Nephron progenitor cell (in vitro differentiated cells): ENCODE data around the gene CACNA1S.

ENCODE experiments used
- DNase-seq: peaks from one replicate; pipeline ENCODE4 v3.0.0; 2021
- H3K27ac Mint-ChIP-seq: 2 replicates; pipeline ENCODE4 v1.8.0; 2021; ENCODE audit warnings: mild to moderate bottlenecking, moderate library complexity, mixed read lengths
- H3K27me3 Mint-ChIP-seq: 2 replicates; pipeline ENCODE4 v1.8.0; 2021; ENCODE audit warnings: mild to moderate bottlenecking, low read depth, mixed read lengths; ENCODE audit not compliant: poor library complexity
- H3K36me3 Mint-ChIP-seq: 2 replicates; pipeline ENCODE4 v1.8.0; 2021; ENCODE audit warnings: low read depth, mixed read lengths
- H3K4me1 Mint-ChIP-seq: 2 replicates; pipeline ENCODE4 v1.8.0; 2021; ENCODE audit warnings: mixed read lengths
- H3K4me3 Mint-ChIP-seq: 2 replicates; pipeline ENCODE4 v1.8.0; 2021; ENCODE audit warnings: mild to moderate bottlenecking, moderate library complexity, mixed read lengths
- H3K9me3 Mint-ChIP-seq: 2 replicates; pipeline ENCODE4 v1.8.0; 2021; ENCODE audit warnings: mild to moderate bottlenecking, moderate library complexity, mixed read lengths
- TF ChIP-seq, protein P1 (sequence below): fragments of 200-600 bp; sonication (generic); IDR thresholded peaks from 2 replicates; pipeline ENCODE4 v1.5.0; 2021; ENCODE audit warnings: antibody characterized with exemption

Gene CACNA1S

GRCh38 chr1:201154389-201155165 is 42.4 kb upstream of the CACNA1S start, which contains the start of gene TMEM9:
TSS of gene TMEM9 (minus strand) at chr1:201154474. CDS start at chr1:201153923, 551 bp downstream.
- no peaks in the 10 kb centered on the region for H3K9me3 Mint-ChIP-seq
- H3K4me1 Mint-ChIP-seq: peaks cover 26% of the 10 kb centered on the region
- peaks cover 8% of the 10 kb centered on the region for H3K27me3 Mint-ChIP-seq
- H3K36me3 Mint-ChIP-seq: peaks cover 16% of the 10 kb centered on the region
- peak; percentile 100 for DNase-seq
- peak within 1 kb of the TSS; percentile 94 for H3K4me3 Mint-ChIP-seq
- TF ChIP-seq, protein P1, sequence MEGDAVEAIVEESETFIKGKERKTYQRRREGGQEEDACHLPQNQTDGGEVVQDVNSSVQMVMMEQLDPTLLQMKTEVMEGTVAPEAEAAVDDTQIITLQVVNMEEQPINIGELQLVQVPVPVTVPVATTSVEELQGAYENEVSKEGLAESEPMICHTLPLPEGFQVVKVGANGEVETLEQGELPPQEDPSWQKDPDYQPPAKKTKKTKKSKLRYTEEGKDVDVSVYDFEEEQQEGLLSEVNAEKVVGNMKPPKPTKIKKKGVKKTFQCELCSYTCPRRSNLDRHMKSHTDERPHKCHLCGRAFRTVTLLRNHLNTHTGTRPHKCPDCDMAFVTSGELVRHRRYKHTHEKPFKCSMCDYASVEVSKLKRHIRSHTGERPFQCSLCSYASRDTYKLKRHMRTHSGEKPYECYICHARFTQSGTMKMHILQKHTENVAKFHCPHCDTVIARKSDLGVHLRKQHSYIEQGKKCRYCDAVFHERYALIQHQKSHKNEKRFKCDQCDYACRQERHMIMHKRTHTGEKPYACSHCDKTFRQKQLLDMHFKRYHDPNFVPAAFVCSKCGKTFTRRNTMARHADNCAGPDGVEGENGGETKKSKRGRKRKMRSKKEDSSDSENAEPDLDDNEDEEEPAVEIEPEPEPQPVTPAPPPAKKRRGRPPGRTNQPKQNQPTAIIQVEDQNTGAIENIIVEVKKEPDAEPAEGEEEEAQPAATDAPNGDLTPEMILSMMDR: no peak
- peak within 1 kb of the TSS; percentile 55 for H3K27ac Mint-ChIP-seq

DNA sequence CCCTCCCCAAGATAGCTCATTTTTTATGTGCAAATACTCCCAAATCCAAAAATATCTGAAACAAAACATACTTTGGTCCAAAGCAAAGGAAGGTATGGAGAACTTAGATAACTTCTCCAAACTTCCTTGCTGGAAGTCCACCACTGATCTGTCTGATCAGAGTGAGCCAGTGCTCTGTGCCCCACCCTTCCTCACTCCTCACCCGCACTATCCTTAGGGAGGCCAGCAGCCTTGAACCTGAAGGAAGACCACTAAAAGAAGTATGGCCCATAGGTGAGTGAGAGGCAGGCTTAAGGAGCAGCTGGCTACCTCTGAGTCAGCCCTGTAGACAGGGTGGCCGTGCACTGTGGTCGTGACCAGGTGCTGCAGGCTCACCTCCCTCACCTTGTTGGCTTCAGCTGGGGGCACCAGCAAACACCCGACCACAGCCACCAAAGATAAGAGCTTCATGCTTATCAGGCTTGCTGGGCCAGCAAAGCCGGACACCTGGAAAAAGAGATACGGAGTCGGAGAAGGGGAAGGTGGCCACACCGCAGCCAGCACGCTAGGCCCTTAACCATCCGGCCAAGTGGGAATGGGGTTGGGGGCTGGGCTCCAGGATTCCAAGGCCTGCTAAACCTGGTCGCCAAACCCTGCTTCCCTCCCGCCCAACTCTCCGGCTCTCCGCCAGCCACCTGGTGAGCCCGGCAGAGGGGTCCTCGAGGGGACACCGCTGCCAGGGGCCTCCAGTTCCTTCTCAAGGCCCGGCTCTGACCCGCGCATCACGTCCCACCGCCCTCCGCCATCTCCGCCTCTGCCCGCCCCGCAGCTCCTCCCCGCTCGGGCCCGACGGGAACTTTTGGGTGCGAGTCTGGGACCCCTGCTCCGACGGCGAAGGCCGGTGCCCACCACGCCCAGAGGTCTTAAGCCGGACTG is 41.5 kb upstream of the CACNA1S start:
- DNase-seq: no peak
- peaks cover 26% of the 10 kb centered on the region for H3K4me1 Mint-ChIP-seq
- TF ChIP-seq, protein P1: no peak
- no peaks in the 10 kb centered on the region for H3K9me3 Mint-ChIP-seq
- H3K36me3 Mint-ChIP-seq: peaks cover 23% of the 10 kb centered on the region
- peaks cover under 1% of the 10 kb centered on the region for H3K27me3 Mint-ChIP-seq
- peak overlapping the region; percentile 94 for H3K4me3 Mint-ChIP-seq
- H3K27ac Mint-ChIP-seq: peak overlapping the region; percentile 19

DNA sequence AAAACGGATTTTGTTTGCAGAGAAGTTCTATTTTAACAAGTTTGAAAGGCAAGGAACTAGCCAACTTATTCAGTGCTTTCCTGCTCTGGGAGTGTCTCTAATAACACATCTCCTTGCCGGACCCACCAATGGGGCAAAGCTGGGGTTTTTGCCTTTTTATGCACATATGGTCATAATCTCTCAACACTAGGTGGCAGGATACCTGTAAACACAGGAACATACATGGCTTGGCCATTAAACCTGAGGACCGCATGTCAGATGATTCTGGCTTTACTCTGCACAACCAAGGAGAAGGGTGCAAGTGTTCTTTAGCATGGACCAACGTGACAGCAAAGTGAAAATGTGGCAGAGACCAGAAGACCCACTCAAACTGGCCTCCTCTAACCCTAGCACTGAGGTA is 37.2 kb upstream of the CACNA1S start:
- Mint-ChIP-seq H3K36me3 (peaks cover 53% of the 10 kb centered on the region), H3K27me3 (no peaks in the 10 kb centered on the region), H3K4me1 (peaks cover 21% of the 10 kb centered on the region), H3K27ac (no peak overlapping the region), H3K4me3 (no peak overlapping the region), H3K9me3 (no peaks in the 10 kb centered on the region)
- TF ChIP-seq, protein P1: no peak
- DNase-seq: no peak

DNA sequence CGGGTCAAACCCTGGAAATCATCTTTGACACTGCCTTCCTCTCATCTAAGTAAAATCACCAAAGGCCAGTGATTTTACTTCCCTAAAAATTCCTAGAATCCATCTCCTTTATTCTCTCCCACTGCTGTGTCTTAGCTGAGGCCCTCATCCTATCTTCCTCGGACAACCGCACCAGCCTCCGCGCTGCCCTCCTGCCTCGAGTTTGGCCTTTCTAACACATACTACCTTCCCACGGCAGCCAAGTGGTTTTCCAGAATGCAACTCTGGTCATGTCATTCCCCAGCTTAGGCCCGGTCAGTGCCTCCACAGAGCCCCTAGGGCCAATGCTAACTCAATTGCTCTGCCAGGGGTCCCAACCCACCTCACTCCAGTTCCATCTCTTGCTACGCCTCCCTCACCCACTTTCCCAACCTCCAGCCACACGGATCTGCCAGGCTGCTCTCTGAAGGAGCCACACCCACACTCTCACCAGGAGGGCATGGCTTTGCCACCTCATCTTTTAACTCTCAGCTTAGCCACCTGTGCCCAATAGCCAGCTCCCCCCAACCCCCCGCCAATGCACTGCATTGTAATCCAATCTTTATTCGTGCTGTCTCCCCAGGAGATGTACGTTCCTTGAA is 35.3 kb upstream of the CACNA1S start:
- Mint-ChIP-seq H3K27me3 (peaks cover 5% of the 10 kb centered on the region), H3K9me3 (no peaks in the 10 kb centered on the region), H3K4me3 (no peak overlapping the region), H3K27ac (peak overlapping the region; percentile 52), H3K4me1 (peaks cover 9% of the 10 kb centered on the region), H3K36me3 (peaks cover 67% of the 10 kb centered on the region)
- TF ChIP-seq, protein P1: no peak
- no peak for DNase-seq

DNA sequence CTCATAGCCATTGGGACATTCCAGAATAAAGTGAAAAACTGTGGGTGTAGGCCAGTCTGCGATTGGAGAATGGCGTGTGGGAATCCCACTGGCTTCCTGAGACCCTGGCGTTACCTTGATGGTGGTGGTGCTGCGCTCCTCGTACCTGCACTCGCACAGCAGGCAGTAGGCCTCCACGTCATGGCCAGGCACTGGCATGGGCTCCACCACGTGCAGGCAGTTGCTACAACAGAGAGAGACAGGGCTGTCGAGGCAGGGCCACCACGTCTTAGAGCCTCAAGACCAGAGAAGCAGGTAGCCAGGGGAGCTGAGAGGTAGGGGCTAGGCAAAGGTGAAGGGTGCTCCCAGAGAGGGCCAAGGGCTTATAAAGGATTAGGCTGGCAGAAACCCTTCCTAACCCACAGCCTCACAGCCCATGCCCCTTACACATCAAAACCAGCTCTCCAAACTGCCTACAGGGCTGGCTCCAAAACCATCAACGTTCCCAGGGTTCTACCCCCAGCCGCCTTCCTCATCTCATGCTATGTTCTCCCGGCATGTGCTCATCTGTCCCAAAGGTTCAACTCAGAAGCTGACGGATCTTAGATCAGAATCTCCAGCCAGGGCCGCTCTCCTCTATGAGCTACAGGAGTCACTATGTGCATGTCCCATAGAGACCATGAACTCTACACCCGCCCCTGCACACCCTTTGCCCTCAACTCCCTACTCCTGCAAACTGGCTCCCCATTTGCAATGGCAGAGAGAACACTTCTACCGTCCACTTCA is 34.6 kb upstream of the CACNA1S start:
- peaks cover 7% of the 10 kb centered on the region for H3K4me1 Mint-ChIP-seq
- H3K4me3 Mint-ChIP-seq: no peak overlapping the region
- peaks cover 8% of the 10 kb centered on the region for H3K27me3 Mint-ChIP-seq
- H3K9me3 Mint-ChIP-seq: no peaks in the 10 kb centered on the region
- peaks cover 73% of the 10 kb centered on the region for H3K36me3 Mint-ChIP-seq
- DNase-seq: no peak
- TF ChIP-seq, protein P1: no peak
- peak overlapping the region; percentile 40 for H3K27ac Mint-ChIP-seq
